Panc1 (cell line): ENCODE measurements around the gene TUBB2B. TPM values are rescaled to one million over a fixed set of nuclear protein-coding genes. Genes with fewer than 3 reads are reported as not detected.
A peak's percentile ranks its signal among the peaks of the same experiment; 100 is the strongest.

Experiments
- ATAC-seq: fragments of 200-7000 bp; cut with Tn5 transposase; 2 replicates; pipeline ENCODE4 v1.9.1; 2020; ENCODE audit warnings: mild to moderate bottlenecking, moderate library complexity
- BruUV-seq: library from RNA; stranded (reverse); fragments of 400-500 nt; replicated peaks from 2 replicates; lab custom pipeline; 2021; lab: Mats Ljungman, UMichigan
- CTCF ChIA-PET: fragments of 300-600 bp; sonication (Branson Sonifier 250); formaldehyde crosslinking; loops from one replicate; lab custom pipeline; 2022; ENCODE audit warnings: antibody characterized with exemption; lab: Charles Lee
- POLR2A ChIA-PET: fragments of 300-600 bp; sonication (Branson Sonifier 250); formaldehyde crosslinking; loops from one replicate; lab custom pipeline; 2022; ENCODE audit warnings: antibody characterized with exemption; lab: Charles Lee
- DNase-seq: peaks from one replicate; pipeline ENCODE4 v3.0.0-alpha.2; 2010; ENCODE audit warnings: low read depth, low spot score
- H3K27ac ChIP-seq: 2 replicates; pipeline ENCODE4 v1.5.1; 2011; ENCODE audit warnings: mild to moderate bottlenecking, low read length, inconsistent platforms
- H3K27me3 ChIP-seq: fragments of 200-500 bp; sonication (Bioruptor generic); 2 replicates; pipeline ENCODE4 v1.6.0; 2014; ENCODE audit warnings: low read length, inconsistent platforms; ENCODE audit not compliant: control insufficient read depth, insufficient read depth
- H3K36me3 ChIP-seq: fragments of 200-500 bp; sonication (Bioruptor generic); 2 replicates; pipeline ENCODE4 v1.5.1; 2014; ENCODE audit warnings: inconsistent platforms, mild to moderate bottlenecking, low read length, moderate library complexity; ENCODE audit not compliant: control insufficient read depth, insufficient read depth
- H3K4me1 ChIP-seq: 2 replicates; pipeline ENCODE4 v1.5.1; 2011; ENCODE audit warnings: inconsistent platforms, mild to moderate bottlenecking, low read length, moderate library complexity; ENCODE audit not compliant: control insufficient read depth, insufficient read depth
- H3K4me3 ChIP-seq, 2 experiments: 2 replicates each; pipeline ENCODE4 v1.5.1; 2011 to 2012; ENCODE audit warnings: low read depth in 2 of 2, low read length in 2 of 2, mild to moderate bottlenecking in 2 of 2, inconsistent platforms in 1 of 2, moderate library complexity in 1 of 2
- H3K9me3 ChIP-seq: fragments of 200-500 bp; sonication (Bioruptor generic); 2 replicates; pipeline ENCODE4 v1.5.1; 2014; ENCODE audit warnings: low read depth, mild to moderate bottlenecking, inconsistent platforms, low read length, moderate library complexity; ENCODE audit not compliant: control insufficient read depth, insufficient read depth
- POLR2AphosphoS5 ChIP-seq: IDR thresholded peaks from 2 replicates; pipeline ENCODE4 v1.6.1; 2012; ENCODE audit warnings: mild to moderate bottlenecking, low read depth, low read length, moderate library complexity
- SIN3A ChIP-seq: IDR thresholded peaks from 2 replicates; pipeline ENCODE4 v1.6.1; 2012; ENCODE audit warnings: low read depth, mild to moderate bottlenecking, low read length, moderate library complexity, borderline replicate concordance; ENCODE audit not compliant: insufficient read depth
- TCF7L2 ChIP-seq: IDR thresholded peaks from 2 replicates; pipeline ENCODE4 v1.6.1; 2011; ENCODE audit warnings: mild to moderate bottlenecking, low read depth, low read length, inconsistent platforms
- in situ Hi-C: cut with HindIII; loops from 2 replicates; pipeline ENCODE4 v1.10.0; 2016; ENCODE audit warnings: low sequenced_read_pairs, low pct_unique_long_range_greater_than_20kb
- intact Hi-C: fragments of 100-400 bp; cut with micrococcal nuclease; formaldehyde crosslinking; loops from one replicate; pipeline ENCODE4 v1.10.0; 2022; ENCODE audit not compliant: unreplicated experiment
- total RNA-seq: library from RNA; stranded (reverse); gene quantifications from one replicate; pipeline ENCODE4 v1.2.1, GENCODE V29; 2021; ENCODE audit not compliant: unreplicated experiment
- TF ChIP-seq, protein P1 (sequence below), 2 experiments: IDR thresholded peaks; 2 replicates each; pipeline ENCODE4 v1.6.1; 2011 to 2012; ENCODE audit warnings: low read depth in 2 of 2, control low read depth in 1 of 2, low read length in 1 of 2, mild to moderate bottlenecking in 1 of 2, moderate library complexity in 1 of 2; ENCODE audit not compliant: insufficient read depth in 1 of 2
- TF ChIP-seq, protein P2 (sequence below): fragments of 450-650 bp; IDR thresholded peaks from 2 replicates; pipeline ENCODE4 v1.5.1; 2017; ENCODE audit warnings: mild to moderate bottlenecking

Gene TUBB2B
- total RNA-seq, 1 experiment from 2014 or later: 22.7 TPM

DNA sequence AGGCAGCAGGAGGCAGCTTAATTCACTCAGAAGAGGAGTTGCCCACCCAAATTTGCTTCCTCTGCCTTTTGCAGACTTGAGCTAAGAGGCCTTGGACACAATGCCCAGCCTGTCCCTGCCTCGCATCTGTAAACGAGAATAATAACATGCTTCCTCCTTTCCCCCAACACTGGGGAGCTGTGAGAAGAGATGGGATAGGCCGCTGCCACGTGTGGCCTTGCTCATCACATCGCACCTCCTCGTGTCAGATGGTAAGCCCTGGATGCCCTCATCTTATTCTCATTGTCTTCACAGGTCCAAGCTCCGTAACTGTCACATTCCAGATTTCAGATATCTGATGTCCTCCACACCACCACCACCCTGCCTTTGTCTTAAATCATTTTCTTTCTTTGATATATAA lies 13.1 kb upstream of the TUBB2B start:
- DNase-seq: no peak
- H3K4me3 ChIP-seq: no peak overlapping the region
- no peak overlapping the region for H3K27ac ChIP-seq
- POLR2A ChIA-PET: no interaction called here
- no peaks in the 10 kb centered on the region for H3K9me3 ChIP-seq
- intact Hi-C loops (no loop called here), in situ Hi-C loops (no loop called here)
- no TSS peak for BruUV-seq
- no peaks in the 10 kb centered on the region for H3K4me1 ChIP-seq
- H3K36me3 ChIP-seq: no peaks in the 10 kb centered on the region
- TF ChIP-seq SIN3A: no peak
- TF ChIP-seq TCF7L2: no peak
- TF ChIP-seq, protein P1, sequence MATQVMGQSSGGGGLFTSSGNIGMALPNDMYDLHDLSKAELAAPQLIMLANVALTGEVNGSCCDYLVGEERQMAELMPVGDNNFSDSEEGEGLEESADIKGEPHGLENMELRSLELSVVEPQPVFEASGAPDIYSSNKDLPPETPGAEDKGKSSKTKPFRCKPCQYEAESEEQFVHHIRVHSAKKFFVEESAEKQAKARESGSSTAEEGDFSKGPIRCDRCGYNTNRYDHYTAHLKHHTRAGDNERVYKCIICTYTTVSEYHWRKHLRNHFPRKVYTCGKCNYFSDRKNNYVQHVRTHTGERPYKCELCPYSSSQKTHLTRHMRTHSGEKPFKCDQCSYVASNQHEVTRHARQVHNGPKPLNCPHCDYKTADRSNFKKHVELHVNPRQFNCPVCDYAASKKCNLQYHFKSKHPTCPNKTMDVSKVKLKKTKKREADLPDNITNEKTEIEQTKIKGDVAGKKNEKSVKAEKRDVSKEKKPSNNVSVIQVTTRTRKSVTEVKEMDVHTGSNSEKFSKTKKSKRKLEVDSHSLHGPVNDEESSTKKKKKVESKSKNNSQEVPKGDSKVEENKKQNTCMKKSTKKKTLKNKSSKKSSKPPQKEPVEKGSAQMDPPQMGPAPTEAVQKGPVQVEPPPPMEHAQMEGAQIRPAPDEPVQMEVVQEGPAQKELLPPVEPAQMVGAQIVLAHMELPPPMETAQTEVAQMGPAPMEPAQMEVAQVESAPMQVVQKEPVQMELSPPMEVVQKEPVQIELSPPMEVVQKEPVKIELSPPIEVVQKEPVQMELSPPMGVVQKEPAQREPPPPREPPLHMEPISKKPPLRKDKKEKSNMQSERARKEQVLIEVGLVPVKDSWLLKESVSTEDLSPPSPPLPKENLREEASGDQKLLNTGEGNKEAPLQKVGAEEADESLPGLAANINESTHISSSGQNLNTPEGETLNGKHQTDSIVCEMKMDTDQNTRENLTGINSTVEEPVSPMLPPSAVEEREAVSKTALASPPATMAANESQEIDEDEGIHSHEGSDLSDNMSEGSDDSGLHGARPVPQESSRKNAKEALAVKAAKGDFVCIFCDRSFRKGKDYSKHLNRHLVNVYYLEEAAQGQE (IDR thresholded peaks at IDR 0.05; ENCODE audit: insufficient read depth in 1 of 2, low read depth in 2 of 2, low read length in 1 of 2): no peak
- no peak for TF ChIP-seq POLR2AphosphoS5
- TF ChIP-seq, protein P2, sequence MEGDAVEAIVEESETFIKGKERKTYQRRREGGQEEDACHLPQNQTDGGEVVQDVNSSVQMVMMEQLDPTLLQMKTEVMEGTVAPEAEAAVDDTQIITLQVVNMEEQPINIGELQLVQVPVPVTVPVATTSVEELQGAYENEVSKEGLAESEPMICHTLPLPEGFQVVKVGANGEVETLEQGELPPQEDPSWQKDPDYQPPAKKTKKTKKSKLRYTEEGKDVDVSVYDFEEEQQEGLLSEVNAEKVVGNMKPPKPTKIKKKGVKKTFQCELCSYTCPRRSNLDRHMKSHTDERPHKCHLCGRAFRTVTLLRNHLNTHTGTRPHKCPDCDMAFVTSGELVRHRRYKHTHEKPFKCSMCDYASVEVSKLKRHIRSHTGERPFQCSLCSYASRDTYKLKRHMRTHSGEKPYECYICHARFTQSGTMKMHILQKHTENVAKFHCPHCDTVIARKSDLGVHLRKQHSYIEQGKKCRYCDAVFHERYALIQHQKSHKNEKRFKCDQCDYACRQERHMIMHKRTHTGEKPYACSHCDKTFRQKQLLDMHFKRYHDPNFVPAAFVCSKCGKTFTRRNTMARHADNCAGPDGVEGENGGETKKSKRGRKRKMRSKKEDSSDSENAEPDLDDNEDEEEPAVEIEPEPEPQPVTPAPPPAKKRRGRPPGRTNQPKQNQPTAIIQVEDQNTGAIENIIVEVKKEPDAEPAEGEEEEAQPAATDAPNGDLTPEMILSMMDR: no peak
- CTCF ChIA-PET: interaction anchor here (0.7 to 1.8 kb wide), 2 partner anchors 11 to 25 kb away, joined by 5 to 6 read pairs; no protein-coding TSS in a partner anchor
- ATAC-seq: no peak
- H3K27me3 ChIP-seq: no peaks in the 10 kb centered on the region

DNA sequence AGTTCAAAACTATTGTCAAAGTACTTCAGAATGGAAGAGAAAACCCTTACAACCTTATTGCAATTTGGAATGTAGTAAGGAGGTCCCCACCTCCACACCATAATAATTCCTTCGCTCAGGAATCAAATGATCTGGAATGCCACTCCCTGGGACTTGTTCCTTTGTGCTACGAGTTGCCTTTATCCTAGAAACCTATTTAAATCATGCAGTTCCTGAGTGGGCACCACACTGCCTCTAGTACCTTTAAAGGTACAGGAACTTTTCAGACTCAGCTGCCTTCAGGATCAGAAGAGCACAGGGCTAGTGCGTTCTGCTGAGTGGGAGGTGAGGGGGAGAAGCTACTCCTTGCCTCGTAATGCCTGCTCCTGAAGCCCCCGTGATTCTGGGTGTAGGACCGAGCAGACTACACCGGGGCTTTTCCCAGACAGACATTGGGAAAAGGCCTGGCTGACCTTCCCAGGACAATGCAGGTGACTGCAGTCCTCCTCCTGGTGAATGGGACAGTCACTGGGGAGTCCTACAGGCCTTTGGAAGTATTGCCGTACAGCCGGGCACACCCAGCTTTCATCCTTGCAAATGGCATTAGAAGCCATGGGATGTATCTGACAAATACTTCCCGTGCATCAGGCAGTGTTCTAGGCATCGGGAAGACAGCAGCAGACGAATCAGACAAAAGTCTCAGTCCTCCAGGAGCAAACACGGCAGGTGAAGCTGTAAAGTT lies 11.8 kb upstream of the TUBB2B start:
- intact Hi-C loops: loop anchor here (10.0 kb wide), 1 partner anchor 74 kb away; no protein-coding TSS in a partner anchor
- BruUV-seq: no TSS peak
- no peak for DNase-seq

More for the DNA sequence above, 11.8 kb upstream of the TUBB2B start:
- in situ Hi-C loops: no loop called here
- H3K36me3 ChIP-seq: no peaks in the 10 kb centered on the region
- TF ChIP-seq, protein P1 (IDR thresholded peaks at IDR 0.05; ENCODE audit: insufficient read depth in 1 of 2, low read depth in 2 of 2, low read length in 1 of 2): no peak
- TF ChIP-seq, protein P2: peak; percentile 58; the same call in 1 of the 2 replicates
- TF ChIP-seq TCF7L2: no peak
- H3K27me3 ChIP-seq: no peaks in the 10 kb centered on the region
- no peaks in the 10 kb centered on the region for H3K9me3 ChIP-seq
- H3K4me1 ChIP-seq: no peaks in the 10 kb centered on the region
- peak; percentile 94 for ATAC-seq
- H3K27ac ChIP-seq: no peak overlapping the region
- CTCF ChIA-PET: interaction anchor here (0.6 to 1.8 kb wide), 2 partner anchors 12 to 143 kb away, joined by 4 to 5 read pairs; no protein-coding TSS in a partner anchor
- POLR2A ChIA-PET: interaction anchor here (1.1 kb wide), 1 partner anchor 82 kb away, joined by 3 read pairs; the partner anchor contains the start of gene TUBB2A
- no peak overlapping the region for H3K4me3 ChIP-seq
